ENCODE results near the gene FIZ1. TPM values are rescaled to one million over a fixed set of nuclear protein-coding genes. Genes with fewer than 3 reads are reported as not detected.

Gene FIZ1
- total RNA-seq, 1 donor from 2014 or later: 3.2 TPM

DNA sequence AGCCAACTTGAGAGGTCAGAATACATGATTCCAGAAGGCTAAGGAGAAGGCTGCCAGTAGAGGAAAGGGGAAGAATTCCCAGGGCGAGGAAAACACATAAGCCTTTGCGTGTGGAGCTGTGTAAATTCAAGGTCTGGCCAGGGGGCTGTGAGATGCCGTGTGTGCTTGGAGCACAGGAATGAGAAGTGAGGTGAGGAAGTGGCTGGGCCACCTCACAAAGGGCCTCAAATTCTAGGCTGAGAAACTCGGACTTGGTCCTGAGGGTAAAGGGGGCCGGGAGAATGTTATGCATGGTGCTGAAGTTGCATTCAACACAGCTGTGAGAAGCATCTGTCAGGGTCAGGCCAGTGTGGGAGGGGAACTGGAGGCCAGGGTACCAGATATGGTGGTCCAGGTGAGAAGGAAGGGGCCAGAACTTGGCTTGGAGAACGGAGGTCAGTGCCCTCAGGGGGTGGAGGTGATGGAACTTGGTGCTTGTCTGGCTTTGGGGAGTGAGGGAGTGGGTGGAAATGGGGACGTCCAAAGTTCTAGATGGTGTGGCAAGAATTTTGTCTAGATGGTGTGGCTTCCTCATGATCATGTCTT is 36.6 kb upstream of the FIZ1 start:
- DNase-seq: no peak

DNA sequence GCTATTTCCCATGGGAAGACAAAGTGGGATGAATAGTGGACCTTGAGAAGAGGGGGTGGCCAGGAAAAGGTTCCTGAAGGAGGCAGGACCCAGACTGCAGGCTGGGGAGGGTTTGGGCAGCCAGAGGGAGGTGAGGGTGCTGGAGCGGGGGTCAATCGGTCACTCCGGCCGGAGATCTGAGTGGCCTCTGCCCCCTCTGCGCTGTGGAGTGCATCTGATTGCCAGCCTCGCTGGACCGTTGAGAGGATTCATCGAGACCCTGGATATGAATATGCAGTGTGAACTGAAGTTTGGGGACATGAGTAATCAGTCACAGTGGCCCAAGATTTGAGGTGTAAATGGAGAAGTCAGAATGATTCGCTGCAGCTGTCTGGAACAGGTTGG is 36.0 kb upstream of the FIZ1 start:
- no peak for DNase-seq

DNA sequence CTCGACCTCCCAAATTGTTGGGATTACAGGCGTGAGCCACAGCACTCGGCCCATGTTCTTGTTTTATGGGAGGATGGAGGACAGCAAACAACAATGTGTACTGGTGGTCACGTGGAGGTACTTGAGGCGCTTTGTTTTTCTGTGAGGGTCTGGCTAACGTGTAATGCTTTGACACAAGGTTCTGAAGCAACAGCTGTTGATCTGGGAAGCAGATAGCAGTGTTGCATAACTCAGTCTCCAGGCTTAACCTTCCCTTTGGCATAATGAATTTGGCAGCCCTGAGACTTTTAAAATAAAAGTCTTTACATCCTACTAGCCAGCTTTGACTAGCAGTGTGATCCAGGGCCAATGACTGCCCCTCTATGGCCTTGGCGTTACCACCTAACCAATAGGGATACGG is 34.5 kb upstream of the FIZ1 start:
- DNase-seq: no peak

DNA sequence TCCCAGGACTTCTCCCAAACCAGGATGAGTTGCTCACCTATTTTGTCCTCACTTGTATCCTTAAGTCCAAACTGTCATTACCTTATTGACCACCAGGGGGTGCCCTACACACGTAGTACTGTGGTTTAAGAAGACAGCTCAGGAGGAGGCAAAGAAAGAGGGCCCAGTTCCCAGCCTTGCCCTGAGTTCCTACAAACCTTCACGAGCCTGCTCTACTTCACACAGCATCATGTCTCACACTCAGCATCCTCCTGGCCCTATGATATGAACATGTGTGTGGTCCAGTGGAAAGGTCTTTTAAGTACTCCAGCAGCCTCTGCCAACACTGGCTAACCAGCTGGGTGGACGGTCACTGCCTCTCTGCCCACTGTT is 33.1 kb upstream of the FIZ1 start:
- peak; percentile 87 for DNase-seq

DNA sequence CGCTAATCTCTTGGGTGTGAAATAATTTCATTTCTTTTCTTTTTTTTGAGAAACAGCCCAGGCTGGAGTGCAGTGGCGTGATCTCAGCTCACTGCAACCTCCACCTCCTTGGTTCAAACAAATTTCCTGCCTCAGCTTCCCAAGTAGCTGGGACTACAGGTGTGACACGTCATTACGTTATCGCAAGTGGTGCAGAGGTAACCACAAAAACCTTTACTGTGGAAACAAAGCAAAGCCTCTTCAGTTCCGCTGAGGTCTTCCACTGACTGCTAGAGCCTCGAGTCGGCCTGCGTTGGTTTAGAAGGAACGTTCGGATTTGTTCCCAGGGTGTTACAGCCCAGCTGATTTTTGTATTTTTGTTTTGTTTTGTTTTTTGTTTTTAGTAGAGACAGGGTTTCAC is 27.0 kb upstream of the FIZ1 start:
- DNase-seq: no peak

DNA sequence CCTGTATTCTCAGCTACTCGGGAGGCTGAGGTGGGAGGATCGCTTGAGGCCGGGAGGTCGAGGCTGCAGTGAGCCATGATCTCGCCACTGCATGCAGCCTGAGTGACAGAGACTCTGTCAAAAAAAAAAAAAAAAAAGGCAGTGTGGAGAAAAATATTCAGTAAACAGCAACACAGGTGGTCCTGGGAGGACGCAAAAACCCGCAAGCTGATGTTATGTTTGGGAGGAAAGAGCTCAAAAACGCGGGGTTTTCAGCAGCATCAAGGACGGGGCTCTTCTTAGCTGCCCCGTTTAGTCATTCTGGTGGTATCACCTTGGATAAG is 25.6 kb upstream of the FIZ1 start:
- DNase-seq: no peak

DNA sequence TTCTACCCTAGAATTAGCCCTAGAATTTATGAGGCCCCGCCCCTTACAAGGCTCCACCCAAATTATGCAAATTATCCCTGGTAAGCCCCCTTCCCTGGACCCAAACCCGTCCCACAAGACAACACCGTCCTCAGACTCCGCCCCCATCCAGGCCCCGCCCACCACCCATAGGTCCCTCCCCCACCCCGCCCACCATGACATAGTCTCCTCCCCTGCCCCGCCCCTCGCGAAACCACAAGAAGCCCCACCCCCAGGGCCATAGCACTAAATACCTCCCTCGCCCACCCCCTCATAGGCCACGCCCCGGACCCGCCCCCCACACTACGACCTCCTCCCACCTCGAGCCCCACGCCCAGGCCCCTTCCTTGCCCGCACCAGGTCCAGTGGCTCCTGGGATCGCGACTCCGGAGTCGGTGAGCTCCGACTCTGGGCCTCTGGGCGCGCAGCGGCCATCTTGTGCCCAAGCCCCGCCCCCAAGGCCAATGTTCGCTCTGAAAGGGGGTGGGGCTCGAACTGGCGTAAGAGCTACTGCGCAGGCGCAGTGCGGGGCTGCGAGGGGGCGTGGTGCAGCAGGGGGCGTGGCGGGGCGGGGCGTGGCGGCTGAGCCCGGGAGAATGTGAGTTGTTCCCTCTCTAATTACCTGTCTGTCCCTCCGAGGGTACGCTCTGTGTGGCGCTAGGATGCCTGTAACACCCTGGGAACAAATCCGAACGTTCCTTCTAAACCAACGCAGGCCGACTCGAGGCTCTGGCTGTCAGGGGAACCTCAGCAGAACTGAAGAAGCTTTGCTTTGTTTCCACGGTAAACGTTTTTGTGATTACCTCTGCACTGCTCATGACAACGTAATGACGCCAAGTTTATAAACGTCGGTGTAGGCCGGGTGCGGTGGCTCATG is 25.0 kb upstream of the FIZ1 start, which contains the start of gene ZNF784:
ZNF784 (minus strand) TSS at position 458 of the 895 bp plus-strand sequence; CDS start at position 453, 5 bp downstream.
- peak; percentile 92 for DNase-seq

DNA sequence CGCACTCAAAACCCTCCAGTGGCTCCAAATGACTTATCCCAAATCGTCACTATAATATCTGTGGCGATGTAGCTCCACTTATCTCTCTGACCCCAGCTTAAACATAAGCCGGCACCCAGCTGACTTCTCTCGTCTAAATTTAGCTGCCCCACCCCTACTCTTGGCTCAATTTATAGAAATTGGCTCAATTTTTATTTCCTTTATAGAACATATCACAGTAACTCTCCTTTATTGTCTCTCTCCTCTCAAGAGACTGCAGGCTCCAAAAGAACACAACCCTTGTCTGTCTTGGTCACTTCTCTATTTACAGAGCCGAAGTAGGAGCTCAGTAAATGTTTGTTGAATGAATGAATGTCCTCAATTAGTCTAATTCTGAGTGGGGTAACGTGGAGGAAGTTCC is 24.2 kb upstream of the FIZ1 start:
- DNase-seq: no peak

DNA sequence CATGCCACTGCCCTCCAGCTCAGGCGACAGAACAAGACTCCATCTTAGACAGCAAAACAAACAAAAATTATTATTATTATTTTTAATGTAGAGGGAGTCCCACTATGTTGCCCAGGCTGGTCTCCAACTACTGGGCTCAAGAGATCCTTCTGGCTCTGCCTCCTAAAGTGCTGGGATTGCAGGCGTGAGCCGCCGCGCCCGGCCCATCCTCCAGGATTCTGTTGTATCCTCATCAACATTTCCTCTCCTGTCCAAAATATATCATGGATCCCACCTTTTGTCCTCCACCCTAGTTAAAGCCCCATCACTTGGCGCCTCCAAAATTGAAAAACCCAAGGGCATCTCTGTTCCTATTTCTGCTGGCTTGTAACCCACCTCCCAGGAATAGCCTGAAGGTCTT is 23.8 kb upstream of the FIZ1 start:
- no peak for DNase-seq

DNA sequence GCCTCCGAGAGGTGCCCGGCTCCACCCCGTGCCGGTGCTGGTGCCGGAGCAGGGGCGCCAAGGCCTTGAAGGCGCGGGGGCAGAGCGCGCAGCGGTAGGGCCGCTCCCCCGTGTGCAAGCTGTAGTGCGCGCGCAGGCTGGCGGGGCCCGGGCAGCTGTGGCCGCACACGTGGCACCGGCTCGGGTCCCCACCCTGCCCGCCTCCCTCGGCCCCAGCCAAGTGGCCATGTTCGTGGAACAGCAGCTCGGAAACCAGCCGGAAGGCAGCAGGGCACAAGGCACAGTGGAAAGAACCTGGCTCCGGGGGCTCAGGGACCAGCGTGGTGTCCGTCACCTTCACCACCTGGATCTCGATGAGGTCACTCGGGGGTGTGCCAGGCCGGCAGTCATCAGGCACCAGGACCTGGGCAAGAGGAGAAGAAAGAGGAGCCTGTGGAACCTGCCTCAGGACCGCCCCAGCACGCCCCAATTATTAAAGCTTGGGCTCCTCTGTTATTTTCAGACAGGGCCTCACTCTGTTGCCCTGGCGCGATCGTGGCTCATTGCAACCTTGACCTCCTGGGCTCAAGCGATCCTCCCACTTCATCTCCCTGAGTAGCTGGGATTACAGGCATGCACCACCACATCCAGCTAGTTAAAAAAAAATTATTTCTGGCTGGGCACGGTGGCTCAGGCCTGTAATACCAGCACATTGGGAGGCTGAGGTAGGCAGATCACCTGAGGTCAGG is 23.1 kb upstream of the FIZ1 start:
- no peak for DNase-seq

DNA sequence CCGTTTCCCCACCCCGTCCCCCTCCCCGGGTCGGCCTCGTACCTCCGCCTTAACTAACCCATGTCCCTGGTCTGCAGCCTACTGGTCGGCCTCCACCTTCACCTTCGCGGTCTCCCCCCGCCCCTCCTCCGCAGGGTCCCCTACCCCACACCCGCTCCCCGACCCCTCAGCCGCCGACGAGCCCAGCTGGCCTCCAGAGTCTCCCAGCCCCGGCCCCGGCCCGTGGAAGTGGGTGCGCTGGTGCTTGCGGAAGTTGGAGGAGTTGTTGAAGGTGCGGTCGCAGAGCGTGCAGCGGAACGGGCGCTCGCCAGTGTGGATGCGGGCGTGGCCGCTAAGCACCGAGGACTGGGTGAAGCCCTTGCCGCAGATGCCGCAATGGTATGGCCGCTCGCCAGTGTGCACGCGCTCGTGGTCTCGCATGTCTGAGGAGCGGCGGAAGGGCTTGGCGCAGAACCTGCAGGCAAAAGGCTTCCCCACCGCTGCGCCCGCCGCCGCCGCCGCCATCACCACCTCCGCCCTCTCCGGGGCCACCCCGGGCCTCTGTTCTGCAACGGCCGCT is 22.4 kb upstream of the FIZ1 start:
- DNase-seq: no peak

DNA sequence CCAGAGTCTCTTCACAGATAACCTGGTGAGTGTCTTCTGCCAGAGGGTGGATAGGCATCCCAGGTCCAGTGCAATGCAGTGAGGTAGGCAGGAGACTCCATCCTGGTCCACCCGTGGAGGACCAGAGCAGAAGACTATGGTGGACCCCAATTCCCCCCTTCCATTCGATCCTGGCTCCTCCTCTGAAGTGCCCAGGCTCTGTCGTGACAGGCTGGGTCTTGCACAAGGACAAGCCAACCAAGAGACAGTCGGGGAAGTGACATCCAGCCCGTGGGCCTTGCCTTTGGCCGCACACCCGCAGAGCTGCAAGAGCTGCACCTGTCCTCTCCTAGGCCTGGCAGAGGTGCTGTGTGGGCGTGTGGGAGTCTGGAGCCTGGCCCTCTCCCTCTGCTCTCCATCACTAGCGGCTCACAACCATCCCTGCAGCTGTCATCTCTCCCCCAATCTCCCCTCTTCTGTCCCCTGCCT is 21.9 kb upstream of the FIZ1 start:
- DNase-seq: no peak

DNA sequence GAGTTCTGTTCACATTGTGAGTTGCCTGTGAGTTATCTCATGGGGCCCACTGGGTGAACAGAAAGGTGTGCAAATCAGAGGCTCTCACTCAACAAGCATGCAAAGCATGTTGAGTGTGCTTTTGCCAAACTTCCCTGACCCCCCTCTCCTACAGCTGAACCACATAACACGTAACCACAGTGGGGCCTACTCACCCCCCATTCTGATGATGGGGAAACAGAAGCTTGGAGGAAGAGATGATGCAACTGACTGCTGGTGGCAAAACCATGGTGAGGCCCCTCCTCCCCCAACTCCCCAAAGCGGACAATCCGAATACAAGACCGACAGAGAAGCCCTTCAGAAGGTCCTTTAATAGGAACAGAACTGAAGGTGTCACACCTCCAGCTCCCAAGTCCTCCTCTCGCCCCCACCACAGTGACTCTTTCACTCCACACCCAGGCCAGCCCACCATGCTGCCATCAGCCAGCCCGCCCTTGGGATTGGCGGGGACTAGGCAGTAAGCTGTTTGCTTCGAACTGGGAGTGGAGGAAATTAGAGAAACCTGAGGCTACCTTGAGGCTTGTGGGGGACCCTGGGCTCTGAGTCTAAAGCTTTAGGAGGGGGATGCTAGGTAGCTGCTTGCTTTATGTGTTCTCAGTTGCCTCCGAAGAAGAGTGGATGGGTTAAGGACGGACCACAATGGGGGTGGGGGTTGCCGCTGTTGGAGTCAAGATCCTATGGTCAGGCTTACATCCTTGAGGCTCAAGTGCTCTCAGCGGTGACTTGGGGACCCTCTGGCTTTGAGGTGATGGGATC is 21.3 kb upstream of the FIZ1 start:
- no peak for DNase-seq

DNA sequence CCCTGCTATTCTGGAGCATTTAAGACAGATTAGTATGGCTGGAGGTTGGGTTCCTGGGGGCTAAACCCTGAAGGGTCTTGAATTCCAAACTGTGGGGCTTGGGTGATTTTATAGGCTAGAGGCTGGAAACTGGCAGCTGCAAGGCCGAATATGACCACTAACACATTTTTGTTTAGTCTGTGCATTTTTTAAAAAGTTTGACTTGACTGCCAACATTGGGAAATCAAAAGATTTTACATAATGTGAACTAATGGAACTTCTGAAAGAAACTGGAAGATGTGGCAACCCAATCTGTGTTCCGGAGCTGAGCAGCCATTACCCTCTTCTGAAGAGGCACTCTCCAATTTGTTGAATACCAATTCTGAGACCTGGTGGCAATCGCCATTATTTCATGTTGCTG is 20.0 kb upstream of the FIZ1 start:
- no peak for DNase-seq

DNA sequence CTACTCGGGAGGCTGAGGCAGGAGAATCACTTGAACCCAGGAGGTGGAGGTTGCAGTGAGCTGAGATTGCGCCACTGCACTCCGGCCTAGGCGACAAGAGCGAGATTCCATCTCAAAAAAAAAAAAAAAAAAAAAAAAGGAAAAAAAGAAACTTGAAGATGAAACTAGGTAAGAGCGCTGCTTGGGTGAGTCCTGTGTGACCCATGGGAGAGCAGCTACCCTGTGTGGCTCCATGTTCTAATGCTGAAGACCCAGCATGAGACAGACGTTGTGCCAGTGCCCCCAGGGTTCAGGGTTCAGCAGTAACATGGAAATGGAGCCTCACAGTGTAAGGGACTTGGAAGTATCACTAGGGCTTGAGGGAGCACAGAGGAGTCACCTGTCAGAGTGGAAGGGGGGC is 19.1 kb upstream of the FIZ1 start:
- no peak for DNase-seq

DNA sequence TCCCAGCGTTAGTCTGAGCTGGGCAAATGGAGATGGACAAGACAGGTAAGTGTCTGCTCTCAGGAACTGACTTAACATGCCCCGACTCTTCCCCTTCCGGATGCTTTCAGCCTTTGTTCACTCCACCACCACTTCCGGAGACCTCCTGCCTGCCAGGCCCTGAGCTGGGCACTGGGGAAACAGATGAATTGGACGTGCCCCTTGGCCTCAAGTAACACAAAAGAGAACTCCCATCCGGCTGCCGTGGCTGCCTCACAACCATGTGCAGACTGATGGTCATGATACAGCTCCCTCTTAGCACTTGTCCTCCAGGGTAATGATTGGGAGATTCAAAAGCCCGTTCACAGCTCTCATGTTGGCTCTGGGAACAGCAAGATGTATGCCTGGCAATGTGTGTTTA is 18.1 kb upstream of the FIZ1 start:
- no peak for DNase-seq

DNA sequence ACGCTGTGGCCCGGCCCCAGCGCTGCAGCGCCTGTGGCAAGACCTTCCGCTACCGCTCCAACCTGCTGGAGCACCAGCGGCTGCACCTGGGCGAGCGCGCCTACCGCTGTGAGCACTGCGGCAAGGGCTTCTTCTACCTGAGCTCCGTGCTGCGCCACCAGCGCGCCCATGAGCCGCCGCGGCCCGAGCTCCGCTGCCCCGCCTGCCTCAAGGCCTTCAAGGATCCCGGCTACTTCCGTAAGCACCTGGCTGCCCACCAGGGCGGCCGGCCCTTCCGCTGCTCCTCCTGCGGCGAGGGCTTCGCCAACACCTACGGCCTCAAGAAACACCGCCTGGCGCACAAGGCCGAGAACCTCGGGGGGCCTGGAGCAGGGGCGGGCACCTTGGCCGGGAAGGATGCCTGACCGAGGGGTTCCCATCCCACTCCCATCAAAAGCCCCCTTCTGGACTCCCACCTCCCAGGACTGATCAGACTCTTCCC is 17.1 kb upstream of the FIZ1 start:
- DNase-seq: no peak

DNA sequence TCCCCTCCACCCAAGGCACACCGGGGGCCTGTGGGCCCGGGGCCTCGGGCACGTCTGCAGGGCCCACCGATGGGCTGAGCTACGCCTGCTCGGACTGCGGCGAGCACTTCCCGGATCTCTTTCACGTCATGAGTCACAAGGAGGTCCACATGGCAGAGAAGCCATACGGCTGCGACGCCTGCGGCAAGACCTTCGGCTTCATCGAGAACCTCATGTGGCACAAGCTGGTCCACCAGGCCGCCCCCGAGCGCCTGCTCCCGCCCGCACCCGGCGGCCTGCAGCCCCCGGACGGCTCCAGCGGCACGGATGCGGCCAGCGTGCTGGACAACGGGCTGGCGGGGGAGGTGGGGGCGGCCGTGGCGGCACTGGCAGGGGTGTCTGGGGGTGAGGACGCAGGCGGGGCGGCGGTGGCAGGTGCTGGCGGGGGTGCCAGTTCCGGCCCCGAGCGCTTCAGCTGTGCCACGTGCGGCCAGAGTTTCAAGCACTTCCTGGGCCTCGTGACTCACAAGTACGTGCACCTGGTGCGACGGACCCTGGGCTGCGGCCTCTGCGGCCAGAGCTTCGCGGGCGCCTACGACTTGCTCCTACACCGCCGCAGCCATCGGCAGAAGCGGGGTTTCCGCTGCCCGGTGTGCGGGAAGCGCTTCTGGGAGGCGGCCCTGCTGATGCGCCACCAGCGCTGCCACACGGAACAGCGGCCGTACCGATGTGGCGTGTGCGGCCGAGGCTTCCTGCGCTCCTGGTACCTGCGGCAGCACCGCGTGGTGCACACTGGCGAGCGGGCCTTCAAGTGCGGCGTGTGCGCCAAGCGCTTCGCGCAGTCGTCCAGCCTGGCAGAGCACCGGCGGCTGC is 16.5 kb upstream of the FIZ1 start:
- no peak for DNase-seq

DNA sequence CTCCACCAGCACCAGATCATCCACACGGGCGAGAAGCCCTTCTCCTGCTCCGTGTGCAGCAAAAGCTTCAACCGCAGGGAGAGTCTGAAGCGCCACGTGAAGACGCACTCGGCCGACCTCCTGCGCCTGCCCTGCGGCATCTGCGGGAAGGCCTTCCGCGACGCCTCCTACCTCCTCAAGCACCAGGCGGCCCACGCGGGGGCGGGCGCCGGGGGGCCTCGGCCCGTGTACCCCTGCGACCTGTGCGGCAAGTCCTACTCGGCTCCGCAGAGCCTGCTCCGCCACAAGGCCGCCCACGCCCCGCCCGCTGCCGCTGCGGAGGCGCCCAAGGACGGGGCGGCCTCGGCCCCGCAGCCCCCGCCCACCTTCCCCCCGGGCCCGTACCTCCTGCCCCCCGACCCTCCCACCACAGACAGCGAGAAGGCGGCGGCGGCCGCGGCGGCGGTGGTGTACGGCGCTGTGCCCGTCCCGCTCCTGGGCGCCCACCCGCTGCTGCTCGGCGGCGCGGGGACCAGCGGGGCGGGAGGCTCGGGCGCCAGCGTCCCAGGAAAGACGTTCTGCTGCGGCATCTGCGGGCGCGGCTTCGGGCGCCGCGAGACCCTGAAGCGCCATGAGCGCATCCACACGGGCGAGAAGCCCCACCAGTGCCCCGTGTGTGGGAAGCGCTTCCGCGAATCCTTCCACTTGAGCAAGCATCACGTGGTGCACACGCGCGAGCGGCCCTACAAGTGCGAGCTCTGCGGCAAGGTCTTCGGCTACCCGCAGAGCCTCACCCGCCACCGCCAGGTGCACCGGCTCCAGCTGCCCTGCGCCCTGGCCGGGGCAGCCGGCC is 15.6 kb upstream of the FIZ1 start:
- DNase-seq: no peak
